PC-3 (cell line): ENCODE results near the gene SLC35E2B. TPM values are rescaled to one million over a fixed set of nuclear protein-coding genes. Genes with fewer than 3 reads are reported as not detected.
"Not testable (repeated sequence)": the region's sequence is repeated elsewhere in the genome, so short reads cannot be mapped to it uniquely, and the experiment has no call there.

Experiments used
- ATAC-seq: fragments of 200-7000 bp; cut with Tn5 transposase; 2 replicates; pipeline ENCODE4 v1.9.1; 2020; ENCODE audit warnings: mild to moderate bottlenecking, moderate library complexity
- BruUV-seq: library from RNA; stranded (reverse); fragments of 400-500 nt; replicated peaks from 2 replicates; lab custom pipeline; 2021; lab: Mats Ljungman, UMichigan
- CTCF ChIA-PET: fragments of 300-600 bp; sonication (Branson Sonifier 250); formaldehyde crosslinking; loops from one replicate; lab custom pipeline; 2022; ENCODE audit warnings: antibody characterized with exemption; lab: Charles Lee
- POLR2A ChIA-PET: fragments of 300-600 bp; sonication (Branson Sonifier 250); formaldehyde crosslinking; loops from one replicate; lab custom pipeline; 2022; ENCODE audit warnings: antibody characterized with exemption; ENCODE audit not compliant: unreplicated experiment; lab: Charles Lee
- DNase-seq: peaks from one replicate; pipeline ENCODE4 v3.0.0-alpha.2; 2015
- H2AFZ ChIP-seq: fragments of 300-600 bp; sonication (generic); 2 replicates; pipeline ENCODE4 v1.6.0; 2016; ENCODE audit warnings: antibody characterized with exemption, low read length
- H3F3A ChIP-seq: fragments of 300-600 bp; sonication (generic); one replicate; pipeline ENCODE4 v1.6.0; 2017; ENCODE audit warnings: antibody characterized with exemption, low read length, control low read depth, mild to moderate bottlenecking; ENCODE audit not compliant: unreplicated experiment
- H3K27ac ChIP-seq: fragments of 300-600 bp; sonication (generic); 2 replicates; pipeline ENCODE4 v1.5.1; 2016; ENCODE audit warnings: mild to moderate bottlenecking, low read length
- H3K27me3 ChIP-seq: fragments of 300-600 bp; sonication (generic); 2 replicates; pipeline ENCODE4 v1.6.1; 2016; ENCODE audit warnings: low read length, mixed read lengths
- H3K36me3 ChIP-seq: fragments of 300-600 bp; sonication (generic); 2 replicates; pipeline ENCODE4 v1.6.1; 2016; ENCODE audit warnings: low read depth, mixed run types, low read length, mixed read lengths
- H3K4me1 ChIP-seq: fragments of 300-600 bp; sonication (generic); 2 replicates; pipeline ENCODE4 v1.5.1; 2016; ENCODE audit warnings: low read length; ENCODE audit not compliant: insufficient read depth
- H3K4me2 ChIP-seq: fragments of 300-600 bp; sonication (generic); 2 replicates; pipeline ENCODE4 v1.6.0; 2016; ENCODE audit warnings: low read length
- H3K4me3 ChIP-seq: fragments of 300-600 bp; sonication (generic); 2 replicates; pipeline ENCODE4 v1.5.1; 2016; ENCODE audit warnings: mild to moderate bottlenecking, low read length, mixed read lengths
- H3K79me2 ChIP-seq: fragments of 300-600 bp; sonication (generic); 2 replicates; pipeline ENCODE4 v1.6.1; 2017; ENCODE audit warnings: low read length, mixed read lengths
- H3K9ac ChIP-seq: fragments of 300-600 bp; sonication (generic); 2 replicates; pipeline ENCODE4 v1.6.0; 2016; ENCODE audit warnings: mild to moderate bottlenecking, low read length
- H3K9me2 ChIP-seq: fragments of 300-600 bp; sonication (generic); replicated peaks from 2 replicates; pipeline ENCODE4 v1.6.1; 2016; ENCODE audit warnings: mixed run types, low read length, mixed read lengths
- H3K9me3 ChIP-seq: fragments of 300-600 bp; sonication (generic); 2 replicates; pipeline ENCODE4 v1.6.1; 2016; ENCODE audit warnings: low read length, mixed read lengths
- H4K20me1 ChIP-seq: fragments of 300-600 bp; sonication (generic); 2 replicates; pipeline ENCODE4 v1.6.1; 2016; ENCODE audit warnings: low read length, mixed read lengths
- CTCF ChIP-seq: fragments of 300-600 bp; sonication (generic); conservative IDR thresholded peaks from 2 replicates; pipeline ENCODE4 v1.5.1; 2017; ENCODE audit warnings: antibody characterized with exemption, low read depth, mild to moderate bottlenecking, low read length
- EZH2 ChIP-seq: fragments of 300-600 bp; sonication (generic); IDR thresholded peaks from one replicate; pipeline ENCODE4 v1.6.1; 2017; ENCODE audit warnings: antibody characterized with exemption, mild to moderate bottlenecking, low read length; ENCODE audit not compliant: unreplicated experiment
- EZH2phosphoT487 ChIP-seq: fragments of 300-600 bp; sonication (generic); IDR thresholded peaks from 2 replicates; pipeline ENCODE4 v1.6.1; 2018; ENCODE audit warnings: mild to moderate bottlenecking, antibody characterized with exemption, low read length, borderline replicate concordance
- intact Hi-C: fragments of 100-400 bp; cut with micrococcal nuclease; formaldehyde crosslinking; loops from 2 replicates; pipeline ENCODE4 v1.9.0; 2023
- total RNA-seq: library from RNA; depleted of rRNA; stranded (reverse); fragments of >200 nt; gene quantifications from 2 replicates; pipeline ENCODE4 v1.2.3, GENCODE V29; 2014

SLC35E2B gene
- total RNA-seq, 1 experiment from 2014 or later = 38.1 TPM

- no peak overlapping the region for H3K9ac ChIP-seq
- no peaks in the 10 kb centered on the region for H3K79me2 ChIP-seq
- CTCF ChIA-PET = interaction anchor here (0.6 kb wide), 1 partner anchor 870 kb away, joined by 3 read pairs; no protein-coding TSS in a partner anchor
- TF ChIP-seq EZH2 (no peak), CTCF (peak; percentile 78)
- H3K36me3 ChIP-seq = peaks cover 17% of the 10 kb centered on the region
- no peak overlapping the region for H2AFZ ChIP-seq
- POLR2A ChIA-PET = no interaction called here
- peaks cover 3% of the 10 kb centered on the region for H3F3A ChIP-seq
- no peak overlapping the region for H3K4me3 ChIP-seq
- H4K20me1 ChIP-seq = no peaks in the 10 kb centered on the region
- intact Hi-C loops = no loop called here
- ATAC-seq (no peak), DNase-seq (no peak)
- H3K4me1 ChIP-seq = no peaks in the 10 kb centered on the region
- no TSS peak for BruUV-seq
- H3K27me3 ChIP-seq = no peaks in the 10 kb centered on the region
- no peak overlapping the region for H3K27ac ChIP-seq
- no peaks in the 10 kb centered on the region for H3K9me3 ChIP-seq
- no peaks in the 10 kb centered on the region for H3K9me2 ChIP-seq
- no peak overlapping the region for H3K4me2 ChIP-seq
These were observed 26.8 kb downstream of the SLC35E2B start for GRCh38 chr1:1665815-1666251.

GRCh38 chr1:1664941-1665814, 27.4 kb downstream of the SLC35E2B start:
- Histone ChIP-seq H3K27ac (no peak overlapping the region), H3F3A (peaks cover 3% of the 10 kb centered on the region), H3K9ac (no peak overlapping the region), H3K27me3 (no peaks in the 10 kb centered on the region), H3K79me2 (no peaks in the 10 kb centered on the region), H2AFZ (no peak overlapping the region), H3K9me3 (no peaks in the 10 kb centered on the region), H3K9me2 (no peaks in the 10 kb centered on the region), H4K20me1 (no peaks in the 10 kb centered on the region), H3K36me3 (peaks cover 17% of the 10 kb centered on the region), H3K4me3 (no peak overlapping the region), H3K4me1 (no peaks in the 10 kb centered on the region), H3K4me2 (no peak overlapping the region)
- CTCF ChIA-PET = interaction anchor here (0.6 kb wide), 1 partner anchor 871 kb away, joined by 3 read pairs; no protein-coding TSS in a partner anchor
- no peak for ATAC-seq
- intact Hi-C loops = no loop called here
- no TSS peak for BruUV-seq
- POLR2A ChIA-PET = no interaction called here
- no peak for DNase-seq
- TF ChIP-seq EZH2 = no peak
- TF ChIP-seq EZH2phosphoT487 = no peak
- TF ChIP-seq CTCF = no peak

- H3K79me2 ChIP-seq, H3K9me2 ChIP-seq, ATAC-seq, H4K20me1 ChIP-seq, H2AFZ ChIP-seq, H3K4me3 ChIP-seq, H3F3A ChIP-seq, DNase-seq, intact Hi-C loops, H3K4me1 ChIP-seq, H3K4me2 ChIP-seq, H3K9me3 ChIP-seq, POLR2A ChIA-PET, H3K27me3 ChIP-seq, CTCF ChIA-PET, H3K9ac ChIP-seq, H3K27ac ChIP-seq: not testable (repeated sequence)
- BruUV-seq = TSS peak; percentile 9
- peaks cover 17% of the 10 kb centered on the region for H3K36me3 ChIP-seq
These were observed 28.3 kb downstream of the SLC35E2B start for GRCh38 chr1:1664318-1664717.

- H3K9me3 ChIP-seq, H3K4me2 ChIP-seq, H2AFZ ChIP-seq, H3K4me3 ChIP-seq, CTCF ChIA-PET, H3K79me2 ChIP-seq, H3K9me2 ChIP-seq, BruUV-seq, H3K9ac ChIP-seq, POLR2A ChIA-PET, H4K20me1 ChIP-seq, ATAC-seq, intact Hi-C loops, H3K27ac ChIP-seq, H3K27me3 ChIP-seq, H3K4me1 ChIP-seq, H3F3A ChIP-seq: not testable (repeated sequence)
- peaks cover 15% of the 10 kb centered on the region for H3K36me3 ChIP-seq
- DNase-seq = peak; percentile 20
These were observed 29.6 kb downstream of the SLC35E2B start for GRCh38 chr1:1662830-1663560.

- H3K4me3 ChIP-seq, H2AFZ ChIP-seq, DNase-seq, H3K4me1 ChIP-seq, POLR2A ChIA-PET, H3K4me2 ChIP-seq, H3K27me3 ChIP-seq, H3K27ac ChIP-seq, intact Hi-C loops, CTCF ChIA-PET, H3K9ac ChIP-seq, H3K79me2 ChIP-seq, H3F3A ChIP-seq, ATAC-seq, H3K9me3 ChIP-seq, H4K20me1 ChIP-seq, H3K9me2 ChIP-seq, BruUV-seq: not testable (repeated sequence)
- H3K36me3 ChIP-seq = peaks cover 15% of the 10 kb centered on the region
These were observed 30.2 kb downstream of the SLC35E2B start for GRCh38 chr1:1662392-1662791.
